SK-N-SH treated with all-trans-retinoic acid at 6 μM for 48 hours (cell line): ENCODE data around the gene OR6C74.

Experiments used
- ARNTL ChIP-seq: fragments of 450-650 bp; formaldehyde crosslinking; IDR thresholded peaks from 2 replicates; pipeline ENCODE4 v1.5.0; 2020; ENCODE audit warnings: low read depth, mild to moderate bottlenecking, moderate library complexity, borderline replicate concordance
- RARB ChIP-seq: fragments of 250-450 bp; sonication (Bioruptor Pico); IDR thresholded peaks from 2 replicates; pipeline ENCODE4 v1.8.0; 2021; ENCODE audit warnings: mild to moderate bottlenecking, moderate library complexity
- TOX ChIP-seq: fragments of 250-450 bp; sonication (Bioruptor Pico); IDR thresholded peaks from 2 replicates; pipeline ENCODE4 v1.8.0; 2021; ENCODE audit warnings: mild to moderate bottlenecking, moderate library complexity, borderline replicate concordance
- TF ChIP-seq, protein P1 (sequence below): fragments of 250-450 bp; sonication (Bioruptor Pico); IDR thresholded peaks from 2 replicates; pipeline ENCODE4 v1.5.1; 2021; ENCODE audit warnings: mild to moderate bottlenecking, moderate library complexity
- TF ChIP-seq, protein P2 (sequence below): fragments of 250-450 bp; sonication (Bioruptor Pico); IDR thresholded peaks from 2 replicates; pipeline ENCODE4 v1.5.0; 2020; ENCODE audit warnings: mild to moderate bottlenecking, moderate library complexity
- TF ChIP-seq, protein P3 (sequence below): fragments of 250-450 bp; sonication (Bioruptor Pico); IDR thresholded peaks from 2 replicates; pipeline ENCODE4 v1.8.0; 2020; ENCODE audit warnings: mild to moderate bottlenecking, moderate library complexity, borderline replicate concordance

DNA sequence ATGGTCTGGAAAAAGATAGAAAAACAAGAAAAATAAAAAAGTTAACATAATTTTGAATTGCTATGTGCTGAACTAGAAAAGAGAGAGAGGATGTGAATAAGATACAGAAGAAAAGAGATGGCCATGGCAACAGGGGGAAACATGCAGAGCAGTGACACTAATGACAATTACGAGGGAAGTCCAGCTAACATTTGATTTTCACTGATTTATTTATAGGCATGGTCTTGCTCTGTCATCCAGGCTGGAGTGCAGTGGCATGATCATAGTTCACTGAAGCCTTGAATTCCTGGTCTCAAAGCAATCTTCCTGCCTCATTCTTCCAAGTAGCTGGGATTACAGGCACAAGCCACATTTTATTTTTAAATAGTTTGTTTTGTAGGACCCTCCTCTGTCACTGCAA is 1.8 kb downstream of the OR6C74 start:
- TF ChIP-seq ARNTL (no peak), TOX (CRISPR knock-in tag) (no peak), RARB (no peak)
- TF ChIP-seq, protein P1, sequence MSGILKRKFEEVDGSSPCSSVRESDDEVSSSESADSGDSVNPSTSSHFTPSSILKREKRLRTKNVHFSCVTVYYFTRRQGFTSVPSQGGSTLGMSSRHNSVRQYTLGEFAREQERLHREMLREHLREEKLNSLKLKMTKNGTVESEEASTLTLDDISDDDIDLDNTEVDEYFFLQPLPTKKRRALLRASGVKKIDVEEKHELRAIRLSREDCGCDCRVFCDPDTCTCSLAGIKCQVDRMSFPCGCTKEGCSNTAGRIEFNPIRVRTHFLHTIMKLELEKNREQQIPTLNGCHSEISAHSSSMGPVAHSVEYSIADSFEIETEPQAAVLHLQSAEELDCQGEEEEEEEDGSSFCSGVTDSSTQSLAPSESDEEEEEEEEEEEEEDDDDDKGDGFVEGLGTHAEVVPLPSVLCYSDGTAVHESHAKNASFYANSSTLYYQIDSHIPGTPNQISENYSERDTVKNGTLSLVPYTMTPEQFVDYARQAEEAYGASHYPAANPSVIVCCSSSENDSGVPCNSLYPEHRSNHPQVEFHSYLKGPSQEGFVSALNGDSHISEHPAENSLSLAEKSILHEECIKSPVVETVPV (CRISPR knock-in tag), result no peak
- TF ChIP-seq, protein P2, sequence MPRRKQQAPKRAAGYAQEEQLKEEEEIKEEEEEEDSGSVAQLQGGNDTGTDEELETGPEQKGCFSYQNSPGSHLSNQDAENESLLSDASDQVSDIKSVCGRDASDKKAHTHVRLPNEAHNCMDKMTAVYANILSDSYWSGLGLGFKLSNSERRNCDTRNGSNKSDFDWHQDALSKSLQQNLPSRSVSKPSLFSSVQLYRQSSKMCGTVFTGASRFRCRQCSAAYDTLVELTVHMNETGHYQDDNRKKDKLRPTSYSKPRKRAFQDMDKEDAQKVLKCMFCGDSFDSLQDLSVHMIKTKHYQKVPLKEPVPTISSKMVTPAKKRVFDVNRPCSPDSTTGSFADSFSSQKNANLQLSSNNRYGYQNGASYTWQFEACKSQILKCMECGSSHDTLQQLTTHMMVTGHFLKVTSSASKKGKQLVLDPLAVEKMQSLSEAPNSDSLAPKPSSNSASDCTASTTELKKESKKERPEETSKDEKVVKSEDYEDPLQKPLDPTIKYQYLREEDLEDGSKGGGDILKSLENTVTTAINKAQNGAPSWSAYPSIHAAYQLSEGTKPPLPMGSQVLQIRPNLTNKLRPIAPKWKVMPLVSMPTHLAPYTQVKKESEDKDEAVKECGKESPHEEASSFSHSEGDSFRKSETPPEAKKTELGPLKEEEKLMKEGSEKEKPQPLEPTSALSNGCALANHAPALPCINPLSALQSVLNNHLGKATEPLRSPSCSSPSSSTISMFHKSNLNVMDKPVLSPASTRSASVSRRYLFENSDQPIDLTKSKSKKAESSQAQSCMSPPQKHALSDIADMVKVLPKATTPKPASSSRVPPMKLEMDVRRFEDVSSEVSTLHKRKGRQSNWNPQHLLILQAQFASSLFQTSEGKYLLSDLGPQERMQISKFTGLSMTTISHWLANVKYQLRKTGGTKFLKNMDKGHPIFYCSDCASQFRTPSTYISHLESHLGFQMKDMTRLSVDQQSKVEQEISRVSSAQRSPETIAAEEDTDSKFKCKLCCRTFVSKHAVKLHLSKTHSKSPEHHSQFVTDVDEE (CRISPR knock-in tag), result no peak
- TF ChIP-seq, protein P3, sequence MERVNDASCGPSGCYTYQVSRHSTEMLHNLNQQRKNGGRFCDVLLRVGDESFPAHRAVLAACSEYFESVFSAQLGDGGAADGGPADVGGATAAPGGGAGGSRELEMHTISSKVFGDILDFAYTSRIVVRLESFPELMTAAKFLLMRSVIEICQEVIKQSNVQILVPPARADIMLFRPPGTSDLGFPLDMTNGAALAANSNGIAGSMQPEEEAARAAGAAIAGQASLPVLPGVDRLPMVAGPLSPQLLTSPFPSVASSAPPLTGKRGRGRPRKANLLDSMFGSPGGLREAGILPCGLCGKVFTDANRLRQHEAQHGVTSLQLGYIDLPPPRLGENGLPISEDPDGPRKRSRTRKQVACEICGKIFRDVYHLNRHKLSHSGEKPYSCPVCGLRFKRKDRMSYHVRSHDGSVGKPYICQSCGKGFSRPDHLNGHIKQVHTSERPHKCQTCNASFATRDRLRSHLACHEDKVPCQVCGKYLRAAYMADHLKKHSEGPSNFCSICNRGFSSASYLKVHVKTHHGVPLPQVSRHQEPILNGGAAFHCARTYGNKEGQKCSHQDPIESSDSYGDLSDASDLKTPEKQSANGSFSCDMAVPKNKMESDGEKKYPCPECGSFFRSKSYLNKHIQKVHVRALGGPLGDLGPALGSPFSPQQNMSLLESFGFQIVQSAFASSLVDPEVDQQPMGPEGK (CRISPR knock-in tag), result no peak
